ENCODE measurements around the gene HIP1R.

GRCh38 chr12:122852336-122853275, 17.3 kb downstream of the HIP1R start:
- TF ChIP-seq CTCF (IDR thresholded peaks at IDR 0.05; ENCODE audit: insufficient read depth, low read depth, low read length) (no peak), EZH2 (IDR thresholded peaks at IDR 0.05; ENCODE audit: insufficient read depth, low read length) (no peak)

All from astrocyte (in vitro differentiated cells and primary cell).